G401.6 (cell line): Measurements from ENCODE around the gene CDKN1C.

Experiments
- FAIRE-seq: peaks from 2 replicates; lab custom pipeline; 2012; peaks lifted over from hg19 to GRCh38; lab: Jason Lieb, UNC

Gene CDKN1C

DNA sequence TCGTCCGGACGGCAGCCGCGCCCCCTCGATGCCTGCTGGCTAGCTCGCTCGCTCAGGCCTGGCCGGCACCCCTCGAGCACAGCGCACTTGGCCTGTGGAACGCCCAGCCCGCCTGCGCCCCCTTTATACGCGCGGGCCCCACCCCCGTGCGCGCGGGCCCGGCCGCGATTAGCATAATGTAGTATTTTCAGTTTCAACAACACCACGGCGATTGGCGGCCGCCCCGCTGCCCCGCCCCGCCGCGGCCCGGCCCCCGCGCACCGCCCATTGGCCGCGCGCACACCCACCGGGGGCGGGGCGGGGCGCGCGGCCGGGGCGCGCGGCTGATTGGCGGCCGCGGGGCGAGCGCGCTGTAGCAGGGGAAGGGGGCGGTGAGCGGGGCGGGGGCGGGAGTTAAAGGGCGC is at the start of gene CDKN1C:
Gene CDKN1C, minus strand, starts transcription at position 98 of the 404 bp plus-strand sequence. CDS start 319 bp downstream, outside the sequence.
- FAIRE-seq, result no peak

DNA sequence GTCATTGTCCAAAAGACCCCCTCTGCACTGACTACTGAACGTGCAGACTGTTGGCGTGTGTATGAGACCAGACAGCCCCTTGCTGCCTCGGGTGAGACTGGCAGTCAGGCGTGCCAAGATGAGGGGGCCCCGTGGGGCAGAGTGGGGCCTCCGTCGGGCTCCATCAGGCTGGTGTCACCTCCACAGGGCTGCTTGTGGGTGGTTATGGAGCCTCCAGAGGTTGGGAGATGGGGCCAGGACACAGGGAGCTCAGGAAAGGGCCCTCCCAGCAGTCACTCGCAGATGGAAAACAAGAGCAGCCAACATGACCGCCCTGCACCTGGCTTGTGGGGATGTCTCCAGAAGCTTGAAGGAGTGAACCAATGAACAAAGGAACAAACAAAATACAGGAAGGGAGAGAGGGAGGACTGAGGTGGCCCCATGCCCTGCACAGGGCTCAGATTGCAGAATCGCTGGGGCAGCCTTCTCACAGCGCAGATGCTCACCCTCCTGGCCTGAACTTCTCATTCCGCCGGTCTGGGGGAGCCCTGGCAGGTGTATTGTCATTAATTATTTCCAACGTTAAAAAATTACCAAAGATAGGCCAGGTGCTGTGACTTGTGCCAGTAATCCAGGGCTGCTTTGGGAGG is 49.1 kb upstream of the CDKN1C start:
- FAIRE-seq, result no peak

DNA sequence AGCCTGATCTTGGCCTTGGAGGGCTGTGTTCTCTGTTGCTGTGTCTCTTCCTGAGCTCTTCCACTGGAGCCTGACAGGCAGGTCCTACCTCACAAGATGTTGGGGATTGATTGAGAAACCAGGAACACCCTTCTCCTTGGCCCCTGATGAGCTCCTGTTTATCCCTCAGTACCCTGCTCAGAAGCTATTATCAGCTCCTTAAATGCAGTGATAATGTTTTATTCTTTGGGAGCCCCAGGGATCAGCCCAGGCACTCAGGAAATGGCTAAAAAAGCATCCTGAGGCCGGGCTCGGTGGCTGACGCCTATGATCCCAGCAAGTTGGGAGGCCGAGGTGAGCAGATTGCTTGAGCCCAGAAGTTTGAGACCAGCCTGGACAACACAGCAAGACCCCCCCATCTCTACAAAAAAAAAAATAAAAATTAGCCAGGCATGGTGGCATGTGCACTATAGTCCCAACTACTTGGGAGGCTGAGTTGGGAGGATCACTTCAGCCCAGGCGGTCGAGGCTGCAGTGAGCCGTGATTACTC is 48.5 kb upstream of the CDKN1C start:
- FAIRE-seq, result no peak

DNA sequence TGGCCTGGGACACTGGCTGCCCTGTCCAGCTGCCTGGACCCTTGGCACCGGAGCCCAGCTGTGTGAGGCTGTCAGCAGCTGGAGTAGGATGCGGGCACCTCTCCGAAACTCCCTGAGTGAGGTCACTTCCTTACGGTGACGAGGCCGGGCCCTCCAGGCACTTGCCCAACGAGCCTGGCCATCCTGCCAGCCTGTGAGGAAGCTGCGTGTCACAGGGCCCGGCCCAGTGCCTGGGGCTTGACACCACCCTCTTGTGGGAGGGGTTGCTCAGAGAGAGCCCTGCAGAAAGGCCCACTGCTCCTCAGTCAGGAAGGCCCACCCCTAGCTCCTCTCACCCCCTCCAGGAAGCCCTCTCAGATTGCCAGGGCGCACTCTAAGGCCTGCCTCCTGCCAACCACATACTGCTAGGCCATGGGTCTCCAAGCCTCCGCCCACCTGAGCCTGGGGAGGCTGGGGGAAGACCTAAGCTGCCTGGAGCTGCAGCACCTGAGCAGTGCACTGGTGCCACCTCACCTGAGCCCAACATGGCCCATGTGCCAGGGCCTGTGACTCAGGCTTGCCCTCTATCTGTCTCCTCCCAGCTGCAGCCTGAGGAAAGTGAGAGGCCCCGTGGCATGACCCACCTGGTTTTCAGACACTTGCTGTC is 47.9 kb upstream of the CDKN1C start:
- no peak for FAIRE-seq

DNA sequence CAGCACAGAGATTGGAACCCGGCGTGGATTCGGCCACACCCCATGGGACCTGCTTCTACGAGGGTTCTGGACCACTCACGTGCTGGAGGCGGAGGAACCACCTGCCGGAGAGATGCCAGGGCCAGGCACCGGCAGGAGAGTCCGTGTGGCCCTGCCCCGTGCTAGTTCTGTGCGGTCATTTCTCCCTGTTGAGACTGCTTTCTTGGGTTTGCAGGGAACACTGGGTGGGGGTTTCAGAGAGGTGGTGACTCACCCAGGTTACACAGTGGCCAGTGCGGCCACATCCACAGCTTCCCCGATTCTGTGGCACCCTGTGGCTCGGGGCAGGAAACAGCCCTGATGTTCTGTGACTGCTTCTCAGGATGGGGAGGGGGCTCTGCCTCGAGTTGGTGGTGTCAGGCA is 47.3 kb upstream of the CDKN1C start:
- FAIRE-seq, result no peak

DNA sequence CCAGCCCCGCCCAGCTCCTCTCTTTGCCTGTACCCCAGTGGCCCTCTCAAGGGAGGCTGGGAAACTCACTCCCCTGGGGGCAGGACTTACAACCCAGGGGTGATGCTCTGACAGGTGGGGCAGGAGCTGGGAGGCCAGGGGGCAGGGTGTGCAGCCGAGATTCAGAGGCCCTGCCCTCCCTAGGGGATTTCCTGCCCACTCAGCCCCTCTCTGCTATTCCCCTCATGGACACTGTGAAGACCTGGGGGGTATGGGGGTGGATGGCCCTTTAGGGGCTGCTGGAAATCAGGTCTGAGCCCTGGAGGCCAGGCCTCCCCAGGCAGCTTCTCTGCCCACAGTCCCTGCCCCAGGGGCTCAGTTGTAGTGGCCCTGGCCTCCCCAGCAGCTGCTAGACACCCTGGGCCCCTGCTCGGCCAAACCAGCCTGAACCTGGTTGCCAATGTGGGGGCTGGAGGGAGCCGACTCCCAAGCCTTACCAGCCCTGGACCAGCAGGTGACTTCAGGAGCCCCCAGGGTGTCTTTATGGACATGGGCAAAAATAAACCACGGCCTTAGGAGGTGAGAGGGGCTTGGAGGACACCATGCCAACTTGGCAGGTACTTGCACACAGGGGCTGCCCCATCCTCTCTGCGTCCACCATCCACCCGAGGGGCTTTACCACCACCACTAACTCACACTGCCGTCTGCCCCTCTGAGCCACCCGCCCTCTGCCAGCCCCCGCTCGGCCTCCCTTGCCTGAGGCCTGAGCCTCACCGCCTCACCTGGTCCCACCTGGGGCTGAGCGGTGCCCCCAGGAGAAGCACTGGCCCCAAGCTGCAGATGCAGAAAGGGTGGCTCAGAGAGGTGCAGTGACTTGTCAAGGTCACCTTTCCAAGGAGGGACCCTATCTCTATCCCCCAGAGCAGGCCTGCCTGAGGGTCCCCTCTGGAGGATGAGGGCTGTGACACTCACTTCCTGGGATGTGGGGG is 46.5 kb upstream of the CDKN1C start:
- FAIRE-seq, result no peak

DNA sequence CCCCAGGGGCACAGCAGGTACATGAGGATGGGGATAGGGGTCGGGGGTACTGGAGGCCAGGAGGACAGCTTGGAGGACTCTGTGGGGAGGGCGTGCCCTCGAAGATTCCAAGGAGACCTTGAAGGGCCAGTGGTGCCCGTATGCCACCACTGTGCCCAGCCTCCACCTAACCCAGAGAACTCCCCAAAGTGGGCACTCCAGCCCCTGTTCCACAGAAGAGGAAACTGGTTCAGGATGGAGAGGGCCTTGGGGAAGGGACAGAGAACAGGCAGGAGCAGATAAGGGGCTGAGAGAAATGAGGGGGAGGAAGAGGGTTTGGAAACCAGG is 45.8 kb upstream of the CDKN1C start:
- no peak for FAIRE-seq

DNA sequence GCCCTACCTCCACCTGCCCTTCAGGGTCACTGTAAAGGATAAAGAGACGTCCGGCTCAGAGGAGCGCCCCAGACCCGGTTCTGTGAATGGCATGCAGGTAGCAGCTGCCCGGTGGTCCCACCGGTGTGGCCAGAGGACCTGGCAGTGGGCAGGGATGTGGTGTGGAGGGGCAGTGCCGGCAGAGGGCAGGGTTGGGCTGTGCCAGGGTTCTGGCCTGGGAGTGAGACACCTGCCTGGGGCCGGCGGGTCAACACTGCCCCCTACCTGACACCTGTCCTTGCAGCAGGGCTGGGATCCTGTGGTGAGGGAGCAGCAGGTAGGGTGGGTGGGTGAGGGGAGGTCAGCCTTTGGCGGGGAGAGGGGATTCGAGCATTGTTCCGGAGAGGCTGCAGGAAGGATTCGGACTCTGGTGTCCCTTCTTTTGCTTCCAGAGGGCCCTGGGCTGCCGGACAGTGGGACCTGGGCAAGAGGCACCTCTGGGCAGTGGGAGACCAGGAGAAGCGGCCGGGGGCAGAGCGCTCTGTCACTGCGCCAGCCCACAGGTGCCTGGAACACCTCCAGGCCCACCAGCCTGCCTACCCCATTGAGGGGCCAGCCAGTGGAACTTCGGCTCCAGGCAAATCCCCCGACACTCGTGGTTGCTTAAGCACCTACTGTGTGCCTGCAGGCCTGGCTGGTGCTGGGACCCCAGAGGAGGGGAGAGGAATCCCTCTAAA is 45.3 kb upstream of the CDKN1C start:
- no peak for FAIRE-seq

DNA sequence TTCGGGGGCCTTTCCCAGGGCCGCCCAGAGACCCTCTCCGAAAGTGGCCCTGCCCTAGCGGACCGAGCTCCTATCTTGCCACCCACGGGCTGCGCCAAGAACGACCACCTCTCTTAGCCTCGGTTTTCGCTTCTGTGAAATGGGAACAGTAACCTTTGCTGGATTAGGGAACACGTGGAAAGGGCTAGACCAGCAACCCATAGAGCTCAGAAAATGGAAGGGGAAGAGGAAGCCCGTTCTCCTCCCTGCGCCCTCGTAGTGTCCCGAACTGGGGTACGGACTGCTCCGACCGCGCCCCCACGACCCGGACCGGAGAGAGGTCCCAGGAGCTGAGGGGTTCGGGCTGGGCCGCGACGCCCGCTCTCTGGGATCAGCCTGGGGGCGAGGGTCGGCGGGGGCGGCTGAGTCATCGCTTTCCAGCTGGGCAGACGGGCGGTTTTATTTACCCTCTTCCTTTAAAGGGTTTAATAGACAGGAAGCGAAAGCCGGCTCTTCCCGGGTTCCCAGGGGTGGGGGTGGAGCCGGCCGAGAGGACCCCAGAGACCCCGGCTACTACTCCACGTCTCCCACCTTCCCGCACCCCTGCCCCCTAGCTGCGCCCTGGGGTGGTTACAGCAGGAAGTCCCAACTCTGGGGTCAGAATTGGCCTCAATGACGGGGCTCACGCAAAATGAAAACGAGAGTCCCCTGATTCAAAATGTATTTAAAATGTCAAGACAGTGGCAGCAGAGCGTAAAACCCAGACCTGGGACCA is 44.6 kb upstream of the CDKN1C start:
- FAIRE-seq, result no peak

DNA sequence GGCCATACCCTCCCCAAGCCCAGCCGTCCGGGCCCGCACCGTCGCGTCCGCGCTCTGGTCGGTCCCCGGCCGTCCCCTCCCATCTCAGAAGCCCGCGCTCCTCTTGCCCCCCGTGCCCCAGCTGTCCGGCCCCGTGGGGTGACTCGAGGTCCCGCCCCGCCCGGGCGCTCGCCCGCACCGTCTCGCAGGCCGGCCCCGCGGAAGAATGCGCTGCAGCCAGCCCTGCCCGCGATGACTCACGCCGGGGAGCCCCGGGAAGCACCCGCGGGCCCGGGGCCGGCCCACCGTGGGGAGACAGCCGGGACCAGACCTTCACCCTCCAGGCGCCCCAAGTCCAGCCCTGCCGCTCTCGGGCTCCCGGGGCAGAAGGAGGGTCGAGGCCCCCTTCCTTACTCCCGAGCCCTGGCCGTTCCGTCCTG is 44.0 kb upstream of the CDKN1C start:
- FAIRE-seq, result no peak

DNA sequence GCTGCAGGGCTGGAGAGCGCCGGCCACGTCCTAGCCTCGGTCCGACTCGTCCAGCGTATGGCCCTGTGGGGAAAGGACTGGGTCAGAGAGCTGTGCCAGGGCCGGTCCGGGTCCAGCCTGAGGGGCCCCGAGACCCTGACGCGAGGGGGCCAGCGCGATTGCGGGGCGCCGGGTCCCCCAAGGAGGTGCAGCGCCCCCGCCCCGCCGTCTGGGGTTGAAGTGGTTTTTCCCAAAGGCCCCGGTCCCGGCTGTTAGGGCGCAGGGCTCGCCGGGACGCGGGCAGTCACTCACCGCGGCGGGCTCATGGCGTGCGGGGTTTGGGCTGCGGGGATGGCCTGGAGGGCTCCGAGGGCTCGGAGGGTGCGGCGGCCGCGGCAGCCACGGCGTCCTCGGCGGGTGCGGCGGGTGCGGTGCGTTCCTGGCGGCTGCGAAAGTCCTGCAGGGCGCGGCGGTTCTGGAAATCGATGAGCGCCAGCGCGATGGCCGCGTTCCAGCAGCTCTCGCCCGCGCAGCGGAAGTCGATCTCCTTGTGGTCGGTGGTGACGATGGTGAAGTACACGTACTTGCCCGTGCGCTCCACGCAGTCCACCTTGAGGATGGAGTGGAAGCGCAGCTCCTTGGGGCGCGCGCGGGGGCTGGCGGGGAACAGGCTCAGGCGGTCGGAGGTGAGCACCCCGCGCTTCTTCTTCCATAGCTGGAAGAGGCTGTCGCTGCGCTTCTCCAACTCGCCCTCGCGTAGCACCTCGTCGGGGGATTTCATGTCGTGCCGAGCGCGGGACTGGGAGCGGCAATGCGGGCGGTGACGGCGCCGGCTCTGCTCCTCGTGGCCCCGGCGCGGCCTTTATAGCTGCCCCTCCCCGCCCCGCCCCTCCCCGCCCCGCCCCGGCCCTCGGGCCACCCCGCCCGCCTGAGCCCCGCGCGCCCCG is 43.3 kb upstream of the CDKN1C start, which contains the start of gene PHLDA2:
Gene PHLDA2, minus strand, starts transcription at position 816 of the 926 bp plus-strand sequence. Its CDS starts 56 bp downstream, at position 760.
- FAIRE-seq, result no peak

DNA sequence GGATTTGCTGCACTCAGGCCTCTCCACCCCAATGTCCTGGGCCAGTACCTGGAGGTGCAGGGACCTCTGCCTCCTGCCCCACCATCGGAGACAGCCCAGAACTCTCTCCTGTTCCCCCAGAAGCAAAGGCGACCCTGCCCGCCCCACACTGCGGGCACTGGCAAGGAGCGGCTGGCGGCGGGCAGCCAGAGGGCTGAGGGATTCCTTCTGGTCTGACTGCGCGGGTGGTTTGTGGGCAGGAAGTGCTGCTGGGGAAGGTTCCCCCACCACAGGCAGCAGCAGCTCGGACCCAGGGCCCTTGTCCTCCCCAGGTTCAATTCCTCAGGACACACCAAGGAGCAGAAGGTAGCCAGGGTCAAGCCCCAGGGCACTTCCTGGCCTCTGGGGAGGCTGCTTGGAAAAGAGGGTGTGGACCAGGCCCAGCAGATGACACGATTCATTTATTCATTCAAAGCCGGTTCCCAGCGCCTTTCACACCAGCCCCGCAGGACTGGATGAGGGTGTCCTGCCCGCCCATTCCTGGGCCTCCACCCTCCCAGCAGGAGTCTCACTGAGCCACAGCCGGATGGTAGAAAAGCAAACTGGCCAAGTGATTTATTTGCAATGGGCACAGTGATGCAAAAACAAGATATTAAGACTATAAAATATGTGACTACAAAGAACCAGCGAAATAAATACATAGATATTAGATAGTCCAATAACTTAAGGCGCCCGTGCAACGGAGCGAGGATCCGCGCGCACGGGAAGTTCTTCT is 42.5 kb upstream of the CDKN1C start:
- FAIRE-seq, result no peak

DNA sequence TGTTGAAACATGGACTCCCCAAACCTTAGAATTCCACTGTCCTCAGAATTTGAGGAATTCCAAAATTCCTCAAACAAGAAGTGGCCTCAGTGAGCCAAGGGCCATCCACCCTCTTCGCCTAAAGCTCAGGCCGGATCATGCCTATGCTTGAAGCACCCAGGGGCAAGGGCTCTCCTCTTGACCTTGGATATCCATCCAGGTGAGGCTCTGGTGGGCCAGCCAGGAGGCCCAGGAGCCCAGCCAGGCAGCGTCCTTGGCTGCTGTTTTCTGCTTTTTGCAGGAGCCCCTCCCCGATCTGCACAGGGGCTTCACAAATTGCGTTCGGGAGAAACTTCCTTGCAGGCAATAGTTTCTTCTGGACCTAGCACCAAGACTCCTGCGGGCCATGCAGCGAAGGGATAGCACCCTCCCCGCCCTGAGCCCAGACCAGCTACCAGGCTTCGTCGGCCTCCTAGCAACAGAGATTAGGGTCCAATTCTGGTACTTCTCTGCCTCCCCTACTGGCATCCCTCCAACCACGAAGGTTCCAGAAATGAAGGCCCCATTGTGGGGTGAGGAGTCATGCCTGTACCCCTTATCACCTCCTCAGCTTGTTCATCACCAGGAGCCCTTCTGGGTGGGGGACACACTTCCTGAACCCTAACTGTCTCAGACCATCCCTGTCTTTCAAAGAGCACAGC is 41.7 kb upstream of the CDKN1C start:
- FAIRE-seq, result no peak

DNA sequence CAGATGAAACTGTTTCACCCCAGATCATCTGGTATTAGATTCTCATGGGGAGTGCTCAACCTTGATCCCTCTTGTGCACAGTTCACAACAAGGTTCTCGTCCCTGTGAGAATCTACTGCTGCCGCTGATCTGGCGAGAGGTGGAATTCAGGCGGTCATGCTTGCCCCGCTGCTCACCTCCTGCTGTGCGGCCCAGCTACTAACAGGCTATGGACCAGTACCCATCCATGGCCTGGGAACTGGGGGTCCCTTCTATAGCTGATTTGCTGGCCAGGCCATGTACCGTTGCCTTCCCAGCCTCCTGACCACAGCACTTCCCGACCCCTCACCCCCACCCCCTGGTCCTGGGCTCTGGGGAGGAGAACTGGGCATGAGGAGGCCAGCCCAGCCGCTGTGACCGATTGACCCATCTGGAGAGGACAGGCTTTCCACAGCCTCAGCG is 41.1 kb upstream of the CDKN1C start:
- FAIRE-seq, result no peak

DNA sequence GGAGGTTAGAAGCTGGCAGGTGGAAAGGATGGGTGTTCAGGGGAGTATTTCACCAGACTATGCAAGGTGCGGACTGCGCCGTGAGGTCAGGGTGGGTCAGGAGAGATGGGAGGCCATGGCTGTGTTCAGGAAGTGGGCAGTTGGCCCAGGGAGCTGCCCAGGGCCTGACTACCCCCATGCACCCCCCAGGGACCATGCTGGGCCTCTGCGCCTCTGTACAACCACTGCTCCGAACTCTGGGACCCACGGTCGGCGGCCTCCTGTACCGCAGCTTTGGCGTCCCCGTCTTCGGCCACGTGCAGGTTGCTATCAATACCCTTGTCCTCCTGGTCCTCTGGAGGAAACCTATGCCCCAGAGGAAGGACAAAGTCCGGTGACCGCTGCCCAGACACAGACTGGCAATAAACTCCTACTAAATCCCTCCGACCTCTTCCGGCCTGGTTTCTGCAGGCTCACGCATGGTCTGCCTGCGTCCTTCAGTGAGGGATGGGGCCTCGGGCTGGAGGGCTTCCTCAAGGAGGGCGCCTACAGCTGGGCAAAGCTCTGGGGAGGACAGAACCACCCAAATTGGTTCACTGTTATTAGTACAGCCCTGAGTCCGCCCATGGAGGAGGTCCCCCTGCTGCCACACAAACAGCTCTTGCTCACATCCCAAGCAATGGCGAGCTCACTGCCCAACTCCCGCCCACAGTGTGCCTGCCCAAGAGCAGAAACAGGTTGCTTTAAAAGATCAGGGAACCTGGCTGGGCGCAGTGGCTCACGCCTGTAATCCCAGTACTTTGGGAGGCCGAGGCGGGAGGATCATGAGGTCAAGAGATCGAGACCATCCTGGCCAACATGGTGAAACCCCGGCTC is 39.5 kb upstream of the CDKN1C start:
- FAIRE-seq, result no peak

DNA sequence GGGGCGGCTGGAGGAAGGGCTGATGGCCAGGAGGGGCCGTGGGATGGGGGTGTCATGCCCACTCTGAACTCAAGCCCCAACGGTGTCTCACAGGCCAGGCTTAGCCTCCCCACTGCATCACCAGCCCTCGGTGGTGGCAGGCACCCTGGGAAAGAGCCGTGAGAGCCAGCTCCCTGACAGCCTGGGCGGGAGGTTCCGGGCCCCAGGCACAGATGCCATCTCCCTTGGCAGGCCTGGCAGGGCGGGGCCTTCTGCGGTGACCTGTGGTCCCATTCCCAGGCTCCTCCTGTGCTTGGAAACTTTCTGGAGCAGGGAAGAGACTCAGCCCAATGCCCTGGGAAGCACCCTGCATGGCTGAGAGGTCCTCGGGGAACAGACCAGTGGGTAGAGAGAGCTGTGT is 38.8 kb upstream of the CDKN1C start:
- FAIRE-seq, result no peak

DNA sequence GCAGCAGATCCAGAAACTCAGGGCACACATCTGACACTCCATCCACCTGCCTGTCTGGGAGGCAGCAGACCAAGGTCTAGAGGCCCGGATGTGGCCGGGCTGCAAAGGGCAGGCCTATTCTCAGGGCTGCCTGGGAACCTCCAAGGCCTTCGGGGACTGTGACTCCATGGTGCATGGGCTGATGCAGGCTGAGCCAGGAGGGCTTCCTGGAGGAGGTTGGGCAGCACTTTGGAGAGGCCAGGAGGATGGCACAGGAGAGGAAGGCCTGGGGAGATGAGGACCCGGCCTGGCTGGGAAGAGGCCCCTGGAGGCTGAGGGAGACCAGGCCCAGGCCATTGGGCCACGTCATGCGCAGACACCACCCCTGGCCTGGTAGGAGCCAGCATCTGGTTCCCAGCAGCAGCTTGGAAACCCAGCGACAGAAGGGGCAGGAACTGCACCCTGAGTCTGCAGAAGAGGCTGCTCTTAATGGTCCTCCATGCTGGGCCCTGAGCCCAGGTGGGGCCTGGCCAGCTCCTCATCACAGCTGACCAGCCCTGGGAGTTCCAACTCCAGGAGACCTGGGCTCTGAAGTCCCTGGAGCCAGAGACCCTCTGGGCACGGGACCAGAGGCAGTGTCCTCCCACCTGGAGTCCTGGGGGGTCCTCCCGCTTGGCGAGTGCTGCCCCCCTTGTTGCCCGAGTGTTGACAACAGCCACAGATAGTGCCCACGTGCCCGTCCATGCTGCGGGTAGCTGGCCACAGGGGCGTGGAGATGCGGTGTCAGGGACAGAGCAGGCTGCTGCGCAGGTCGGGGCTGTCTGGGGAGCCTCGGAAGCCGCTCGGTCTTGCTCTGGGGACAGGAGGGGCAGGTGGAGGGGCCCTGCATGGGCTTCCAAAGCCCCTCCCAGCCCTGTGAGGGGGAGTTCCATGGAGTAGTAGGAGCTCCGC is 38.1 kb upstream of the CDKN1C start:
- no peak for FAIRE-seq
